HG03460 (cell line): ENCODE results near the gene ARAP2.

Experiments used
- ATAC-seq: cut with Tn5 transposase; IDR thresholded peaks from one replicate; pipeline ENCODE4 v1.9.1; 2021; ENCODE audit not compliant: unreplicated experiment

The ARAP2 gene

DNA sequence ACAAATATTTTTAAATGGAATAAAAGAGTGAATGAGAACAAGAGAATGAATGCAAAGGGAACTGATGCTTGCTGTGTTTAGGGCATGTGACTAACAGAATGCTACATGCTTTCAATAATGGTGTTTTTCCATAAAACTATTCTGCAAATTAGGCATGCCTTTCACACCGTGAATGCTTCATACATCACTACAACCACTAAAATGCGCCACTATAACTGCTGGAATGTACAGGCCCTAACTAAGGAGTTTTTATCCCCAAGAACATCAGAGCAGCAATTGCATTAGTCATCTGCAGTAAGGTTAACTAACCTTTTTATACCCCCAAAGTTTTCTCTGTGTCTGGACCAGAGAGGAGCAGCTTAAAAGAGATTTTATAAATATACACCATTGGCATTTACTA, 190.4 kb downstream of the ARAP2 start:
- no peak for ATAC-seq

DNA sequence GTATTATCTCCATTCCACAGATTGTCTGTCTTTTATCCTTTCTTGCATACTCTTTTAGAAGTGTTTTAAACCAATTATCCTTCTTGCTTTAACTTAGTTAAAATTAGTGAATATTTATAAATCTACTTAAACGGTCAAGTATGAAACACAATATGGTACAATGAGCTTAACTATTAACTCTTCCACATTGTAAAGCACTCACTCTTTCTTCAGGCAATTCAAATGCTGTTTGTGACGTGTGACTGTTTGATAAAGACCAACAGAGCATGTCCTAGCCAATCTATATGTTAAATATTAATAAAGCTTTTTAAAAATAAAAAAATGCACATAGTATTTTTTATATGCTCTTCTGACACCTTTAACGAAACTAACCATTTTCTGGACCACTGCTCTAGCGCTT, 192.7 kb downstream of the ARAP2 start:
- no peak for ATAC-seq

GRCh38 chr4:36046026-36046425, 198.3 kb downstream of the ARAP2 start:
- no peak for ATAC-seq

- no peak for ATAC-seq
Measured at GRCh38 chr4:36043901-36044300, 200.4 kb downstream of the ARAP2 start.

GRCh38 chr4:36043241-36043640, 201.1 kb downstream of the ARAP2 start:
- no peak for ATAC-seq

DNA sequence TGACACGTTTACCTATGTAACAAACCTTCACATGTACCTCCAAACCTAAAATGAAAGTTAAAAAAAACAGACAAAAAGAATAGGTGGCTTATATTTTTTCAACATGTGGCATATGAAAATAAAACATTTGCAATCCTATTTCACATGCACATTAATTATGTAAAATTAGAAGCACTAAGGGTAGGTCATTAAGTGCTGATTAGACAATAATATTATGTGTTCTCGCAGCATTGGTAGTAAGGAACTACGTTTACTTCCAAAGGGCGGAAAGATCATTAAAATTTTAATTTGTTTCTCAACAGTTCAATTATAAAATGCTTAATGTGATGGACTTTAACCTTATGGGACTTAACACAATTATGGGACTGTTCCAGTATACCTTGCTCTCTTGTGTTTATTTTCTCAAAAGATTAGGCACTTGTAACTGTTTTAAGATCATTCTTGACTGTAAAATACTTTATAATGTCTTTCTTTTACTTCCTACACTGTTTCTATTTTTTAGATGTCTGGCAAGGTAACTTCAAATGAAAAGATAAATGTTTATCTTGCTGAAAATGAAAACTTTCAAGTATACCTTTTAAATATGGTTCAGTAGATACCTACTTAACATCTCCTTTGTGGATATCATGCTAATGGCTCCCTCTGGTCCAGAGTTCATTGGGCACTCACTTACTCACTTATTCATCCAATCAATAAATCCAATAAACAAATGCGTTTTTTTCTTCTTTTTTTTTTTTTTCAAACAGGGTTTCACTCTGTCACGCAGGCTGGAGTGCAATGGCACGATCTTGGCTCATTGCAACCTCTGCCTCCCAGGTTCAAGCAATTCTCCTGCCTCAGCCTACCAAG, 202.0 kb downstream of the ARAP2 start:
- no peak for ATAC-seq

- ATAC-seq: no peak
Measured at GRCh38 chr4:36041340-36041739, 203.0 kb downstream of the ARAP2 start.

DNA sequence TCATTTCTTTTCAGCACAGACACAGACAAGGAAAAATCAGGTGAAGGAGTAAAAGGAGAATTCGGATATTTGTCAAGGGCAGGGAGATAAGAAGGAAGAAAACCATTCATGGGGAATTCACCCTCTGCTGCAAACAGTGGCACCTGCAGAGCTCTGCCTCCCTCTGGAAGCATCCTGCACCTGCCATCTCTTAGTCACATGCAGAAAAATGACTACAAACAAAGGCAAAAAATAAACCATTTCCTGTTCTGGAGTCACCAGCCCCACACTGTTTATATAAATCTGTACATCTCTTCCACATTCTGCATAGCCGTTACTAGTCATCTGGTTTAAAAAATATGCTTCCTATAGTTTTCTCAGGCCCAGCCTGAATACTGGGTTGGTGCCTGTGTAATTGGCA, 205.3 kb downstream of the ARAP2 start:
- no peak for ATAC-seq

GRCh38 chr4:36038491-36038890, 205.8 kb downstream of the ARAP2 start:
- ATAC-seq: no peak

GRCh38 chr4:36037127-36037526, 207.2 kb downstream of the ARAP2 start:
- no peak for ATAC-seq

DNA sequence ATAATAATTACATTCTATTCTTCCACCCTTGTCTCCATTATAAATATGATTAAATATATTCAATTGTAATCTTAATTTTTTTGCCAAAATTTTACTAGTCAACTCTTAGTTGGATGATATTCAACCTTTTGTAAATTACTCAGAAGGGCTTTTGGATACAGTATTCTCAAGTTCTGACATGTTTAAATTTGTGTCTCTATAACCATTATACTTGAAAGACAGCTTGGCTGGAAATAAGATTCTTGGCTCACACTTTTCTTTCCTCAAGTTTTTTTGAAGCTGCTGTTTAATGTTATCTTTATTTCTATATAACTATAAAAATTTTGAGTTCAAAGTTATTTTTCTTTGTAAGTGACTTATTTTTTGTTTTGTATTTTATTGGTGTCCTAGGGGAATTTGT, 214.4 kb downstream of the ARAP2 start:
- ATAC-seq: no peak

DNA sequence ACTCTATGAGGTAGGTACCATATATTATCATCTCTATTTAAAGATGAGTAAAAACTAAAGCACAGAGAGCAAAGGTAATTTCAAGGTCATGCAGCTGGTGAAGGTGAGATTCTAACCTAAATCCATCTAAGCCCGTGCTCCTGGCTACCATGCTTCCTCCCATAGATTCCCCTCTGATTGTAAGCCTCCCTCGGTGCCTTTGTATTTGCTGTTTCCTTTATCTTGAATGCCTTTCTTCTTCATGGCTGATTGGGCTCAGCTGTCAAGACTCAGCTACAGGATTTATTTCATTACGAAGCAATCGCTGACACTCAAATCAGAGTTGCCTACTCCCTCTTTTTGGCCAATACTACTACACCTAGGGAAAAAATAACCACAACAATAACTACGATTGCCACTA, 217.1 kb downstream of the ARAP2 start:
- no peak for ATAC-seq

- ATAC-seq: no peak
Measured at GRCh38 chr4:36026348-36026880, 217.9 kb downstream of the ARAP2 start.

- ATAC-seq: no peak
Measured at GRCh38 chr4:36024901-36025660, 219.2 kb downstream of the ARAP2 start.

DNA sequence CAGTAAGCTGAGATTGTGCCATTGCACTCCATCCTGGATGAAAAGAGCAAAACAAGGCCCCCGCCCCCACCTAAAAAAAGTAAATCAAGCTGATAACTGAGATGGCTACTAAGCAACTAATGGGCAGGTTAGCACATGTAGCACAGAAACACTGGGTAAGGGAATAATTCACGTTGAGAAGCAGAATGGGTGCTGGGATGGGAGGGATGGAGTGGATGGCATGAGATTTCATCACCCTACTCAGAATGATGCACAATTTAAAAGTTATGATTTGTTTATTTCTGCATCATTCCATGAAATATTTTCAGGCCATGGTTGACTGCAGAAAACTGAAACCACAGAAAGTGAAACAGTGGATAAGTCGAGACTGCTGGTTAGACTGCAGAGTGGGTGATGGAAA, 224.0 kb downstream of the ARAP2 start:
- ATAC-seq: no peak
